IPS-15b (cell line): ENCODE measurements around the gene TAF11L6.
"Not testable (repeated sequence)": the region's sequence is repeated elsewhere in the genome, so short reads cannot be mapped to it uniquely, and the experiment has no call there.

ENCODE experiments used
- H3K27me3 ChIP-seq: one replicate; pipeline ENCODE4 v1.6.1; 2013; ENCODE audit warnings: low read length; ENCODE audit not compliant: control insufficient read depth, insufficient read depth
- H3K36me3 ChIP-seq: one replicate; pipeline ENCODE4 v1.6.1; 2013; ENCODE audit warnings: low read length; ENCODE audit not compliant: control insufficient read depth, insufficient read depth
- H3K4me1 ChIP-seq: one replicate; pipeline ENCODE4 v1.6.1; 2013; ENCODE audit warnings: mild to moderate bottlenecking, low read length; ENCODE audit not compliant: control insufficient read depth, insufficient read depth
- H3K4me3 ChIP-seq: one replicate; pipeline ENCODE4 v1.5.1; 2013; ENCODE audit warnings: low read depth, low read length
- H3K9ac ChIP-seq: one replicate; pipeline ENCODE4 v1.6.1; 2013; ENCODE audit warnings: low read depth, mild to moderate bottlenecking, low read length
- H3K9me3 ChIP-seq: one replicate; pipeline ENCODE4 v1.6.1; 2013; ENCODE audit warnings: mild to moderate bottlenecking, low read length; ENCODE audit not compliant: control insufficient read depth, insufficient read depth

The TAF11L6 gene

GRCh38 chr5:17519508-17519907 is 9.0 kb upstream of the TAF11L6 start:
- H3K9ac ChIP-seq, H3K4me1 ChIP-seq: not testable (repeated sequence)

DNA sequence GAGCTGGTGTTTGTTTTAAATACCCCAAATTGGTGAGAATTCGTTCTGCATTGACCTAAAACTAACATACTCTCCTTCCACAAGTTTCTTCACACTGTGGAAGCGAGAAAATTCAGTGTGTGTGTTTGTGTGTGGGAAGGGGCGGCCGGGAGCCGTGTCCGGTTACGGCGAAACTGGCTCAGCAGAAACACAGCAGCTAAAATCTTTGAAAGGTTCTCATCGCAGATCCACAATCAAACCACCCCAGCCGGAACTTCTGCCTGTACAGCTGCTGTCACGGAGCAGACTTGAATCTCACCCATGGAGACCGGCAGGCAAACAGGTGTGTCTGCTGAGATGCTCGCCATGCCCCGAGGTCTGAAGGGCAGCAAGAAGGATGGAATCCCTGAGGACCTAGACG is 7.0 kb upstream of the TAF11L6 start, which contains the start of gene TAF11L4:
TAF11L4 (plus strand) TSS at position 301 of the 400 bp plus-strand sequence.
- H3K36me3 ChIP-seq, H3K9me3 ChIP-seq, H3K4me1 ChIP-seq, H3K9ac ChIP-seq, H3K27me3 ChIP-seq, H3K4me3 ChIP-seq: not testable (repeated sequence)

More at GRCh38 chr5:17519508-17519907, 9.0 kb upstream of the TAF11L6 start:
- H3K9me3 ChIP-seq, H3K27me3 ChIP-seq, H3K36me3 ChIP-seq, H3K4me3 ChIP-seq: not testable (repeated sequence)

GRCh38 chr5:17524935-17525334 is 3.5 kb upstream of the TAF11L6 start, which contains the start of gene TAF11L5:
TSS of gene TAF11L5 (plus strand) at chr5:17525235.
- H3K4me3 ChIP-seq, H3K27me3 ChIP-seq, H3K36me3 ChIP-seq, H3K4me1 ChIP-seq, H3K9ac ChIP-seq, H3K9me3 ChIP-seq: not testable (repeated sequence)

DNA sequence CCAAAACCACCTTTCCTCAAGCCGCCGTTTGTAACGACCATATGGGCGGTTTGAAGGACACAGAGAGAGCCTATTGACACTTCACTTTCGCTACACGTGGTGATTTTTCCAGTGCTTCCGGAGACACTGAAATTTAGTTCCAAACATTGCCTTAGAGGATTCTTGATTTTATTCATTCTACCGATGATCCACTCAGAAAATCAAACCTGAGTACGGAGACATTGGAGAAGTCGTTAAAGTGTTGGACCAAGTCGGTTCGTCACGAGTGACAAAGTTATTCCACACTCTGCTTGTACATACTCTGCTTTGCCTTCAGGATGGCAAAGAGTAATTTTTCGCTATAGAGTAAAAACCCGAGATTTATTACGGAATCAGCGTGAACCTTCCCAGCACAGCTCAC is 2.0 kb upstream of the TAF11L6 start:
- not testable (repeated sequence) for H3K4me3 ChIP-seq, H3K27me3 ChIP-seq

More for the DNA sequence above, 2.0 kb upstream of the TAF11L6 start:
- H3K9me3 ChIP-seq, H3K9ac ChIP-seq, H3K36me3 ChIP-seq, H3K4me1 ChIP-seq: not testable (repeated sequence)
